Breast epithelium (tissue), 3 donors: ENCODE results near the gene CTNNBIP1. TPM values are rescaled to one million over a fixed set of nuclear protein-coding genes. Genes with fewer than 3 reads are reported as not detected.

Source experiments
- total RNA-seq, 3 donors: library from RNA; depleted of rRNA; stranded (reverse); fragments of >200 nt; gene quantifications; one replicate each; pipeline ENCODE4 v1.1.0, GENCODE V29; 2016

CTNNBIP1 gene
- total RNA-seq, 3 donors from 2014 or later = 25.9 to 37.9 (median 29.5) TPM

Other genes starting within 250 kb of the CTNNBIP1 start
- 10 to 100 TPM; 25.4 to 47.5 (median 42.3) TPM for gene CLSTN1, start 86.3 kb downstream of the CTNNBIP1 start, total RNA-seq
- gene LZIC, start 33.1 kb upstream of the CTNNBIP1 start, total RNA-seq = 10 to 100 TPM; 22.3 to 29.3 (median 23.7) TPM
- gene NMNAT1, start 33.2 kb upstream of the CTNNBIP1 start, total RNA-seq = 1 to 10 TPM; 6.6 to 8.3 (median 6.9) TPM
- 100 to 1,000 TPM in 1 of 3 donors, 10 to 100 TPM in 2; 37.5 to 285 (median 49.8) TPM for gene RBP7, start 87.0 kb upstream of the CTNNBIP1 start, total RNA-seq
- gene UBE4B, start 122.7 kb upstream of the CTNNBIP1 start, total RNA-seq = 10 to 100 TPM; 36.4 to 43.4 (median 41.7) TPM